PC-9 (cell line): ENCODE data around the gene KCNJ12. TPM values are rescaled to one million over a fixed set of nuclear protein-coding genes. Genes with fewer than 3 reads are reported as not detected.

Source experiments
- BruUV-seq: library from RNA; stranded (reverse); fragments of 400-500 nt; replicated peaks from 2 replicates; lab custom pipeline; 2021; lab: Mats Ljungman, UMichigan
- CTCF ChIA-PET: fragments of 300-600 bp; sonication (Branson Sonifier 250); formaldehyde crosslinking; loops from one replicate; lab custom pipeline; 2022; ENCODE audit warnings: antibody characterized with exemption; lab: Charles Lee
- POLR2A ChIA-PET: fragments of 300-600 bp; sonication (Branson Sonifier 250); formaldehyde crosslinking; loops from one replicate; lab custom pipeline; 2022; ENCODE audit warnings: antibody characterized with exemption; ENCODE audit not compliant: unreplicated experiment; lab: Charles Lee
- DNase-seq, 2 experiments: peaks; one replicate each; pipeline versions ENCODE4 v3.0.0 to v3.0.0-alpha.2; 2015 to 2022; ENCODE audit warnings: mixed read lengths in 1 of 2
- H2AFZ ChIP-seq: fragments of 200-600 bp; sonication (generic); 2 replicates; pipeline ENCODE4 v1.8.1; 2017; ENCODE audit warnings: antibody characterized with exemption
- H3F3A ChIP-seq: fragments of 200-600 bp; sonication (generic); 2 replicates; pipeline ENCODE4 v1.8.1; 2017; ENCODE audit warnings: antibody characterized with exemption, mild to moderate bottlenecking, low read depth; ENCODE audit not compliant: insufficient read depth
- H3K27ac ChIP-seq: fragments of 200-600 bp; sonication (generic); 2 replicates; pipeline ENCODE4 v1.6.1; 2016; ENCODE audit warnings: mixed run types
- H3K27me3 ChIP-seq: fragments of 200-600 bp; sonication (generic); 2 replicates; pipeline ENCODE4 v1.6.1; 2016; ENCODE audit warnings: low read depth, mixed run types; ENCODE audit not compliant: insufficient read depth
- H3K36me3 ChIP-seq: fragments of 200-600 bp; sonication (generic); 2 replicates; pipeline ENCODE4 v1.6.1; 2016; ENCODE audit warnings: low read depth, mixed run types
- H3K4me1 ChIP-seq: fragments of 200-600 bp; sonication (generic); replicated peaks from 2 replicates; pipeline ENCODE4 v1.6.1; 2016; ENCODE audit warnings: mixed run types; ENCODE audit not compliant: insufficient read depth
- H3K4me2 ChIP-seq: fragments of 200-600 bp; sonication (generic); 2 replicates; pipeline ENCODE4 v1.6.1; 2017; ENCODE audit warnings: mixed run types
- H3K4me3 ChIP-seq: fragments of 200-600 bp; sonication (generic); 2 replicates; pipeline ENCODE4 v1.6.1; 2016; ENCODE audit warnings: mixed run types
- H3K79me2 ChIP-seq: fragments of 200-600 bp; sonication (generic); 2 replicates; pipeline ENCODE4 v1.6.1; 2017; ENCODE audit warnings: low read depth, mixed run types
- H3K9me2 ChIP-seq: fragments of 200-600 bp; sonication (generic); 2 replicates; pipeline ENCODE4 v1.8.1; 2017; ENCODE audit warnings: mild to moderate bottlenecking; ENCODE audit not compliant: insufficient read depth
- H3K9me3 ChIP-seq: fragments of 200-600 bp; sonication (generic); 2 replicates; pipeline ENCODE4 v1.8.1; 2016; ENCODE audit warnings: low read depth; ENCODE audit not compliant: insufficient read depth
- H4K20me1 ChIP-seq: fragments of 200-600 bp; sonication (generic); 2 replicates; pipeline ENCODE4 v1.8.1; 2017; ENCODE audit not compliant: insufficient read depth
- CTCF ChIP-seq: fragments of 200-600 bp; sonication (generic); conservative IDR thresholded peaks from 2 replicates; pipeline ENCODE4 v1.6.1; 2017; ENCODE audit warnings: mixed run types, antibody characterized with exemption, mild to moderate bottlenecking, moderate library complexity
- EZH2 ChIP-seq: fragments of 200-600 bp; sonication (generic); IDR thresholded peaks from 2 replicates; pipeline ENCODE4 v1.8.0; 2017; ENCODE audit warnings: antibody characterized with exemption, low read depth
- intact Hi-C: fragments of 100-400 bp; cut with micrococcal nuclease; formaldehyde crosslinking; loops from one replicate; pipeline ENCODE4 v1.10.0; 2022; ENCODE audit not compliant: unreplicated experiment
- total RNA-seq: library from RNA; stranded (reverse); gene quantifications from 2 replicates; pipeline ENCODE4 v1.2.3, GENCODE V29; 2021

Gene KCNJ12
- total RNA-seq, 1 experiment from 2014 or later = 1.1 TPM

DNA sequence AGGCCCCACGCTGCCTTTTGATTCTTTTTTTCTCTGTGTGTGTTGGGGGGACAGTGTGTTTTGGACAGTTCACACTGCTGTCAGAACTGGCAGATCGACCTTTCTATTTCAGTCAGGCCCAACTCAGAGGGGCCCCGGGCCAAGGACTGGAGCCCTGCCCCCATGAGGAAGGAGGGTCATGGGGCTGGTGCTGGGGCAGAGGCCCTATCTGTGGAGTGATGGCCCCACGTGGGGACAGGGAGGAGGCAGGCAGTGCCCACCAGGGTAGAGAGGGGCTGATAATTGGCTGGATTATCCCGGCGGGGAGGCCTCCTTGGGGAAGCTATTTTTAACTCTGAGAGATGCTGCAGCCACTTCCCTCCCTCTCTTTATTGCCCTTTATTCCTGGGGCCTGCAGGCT is 5.7 kb upstream of the KCNJ12 start:
- H3K79me2 ChIP-seq = no peaks in the 10 kb centered on the region
- H3K36me3 ChIP-seq = no peaks in the 10 kb centered on the region
- no peaks in the 10 kb centered on the region for H3F3A ChIP-seq
- POLR2A ChIA-PET = no interaction called here
- no peak overlapping the region for H3K27ac ChIP-seq
- no peak overlapping the region for H2AFZ ChIP-seq
- no TSS peak for BruUV-seq
- no peaks in the 10 kb centered on the region for H3K27me3 ChIP-seq
- CTCF ChIA-PET = no interaction called here
- no peak overlapping the region for H3K4me3 ChIP-seq
- H3K4me1 ChIP-seq = 0 out of 2 replicates have a peak, but pooled peaks cover 12% of the 10 kb centered on the region
- H4K20me1 ChIP-seq = no peaks in the 10 kb centered on the region
- TF ChIP-seq CTCF = no peak
- TF ChIP-seq EZH2 = no peak
- no peaks in the 10 kb centered on the region for H3K9me2 ChIP-seq
- intact Hi-C loops = no loop called here
- no peaks in the 10 kb centered on the region for H3K9me3 ChIP-seq
- DNase-seq = no peak
- no peak overlapping the region for H3K4me2 ChIP-seq

DNA sequence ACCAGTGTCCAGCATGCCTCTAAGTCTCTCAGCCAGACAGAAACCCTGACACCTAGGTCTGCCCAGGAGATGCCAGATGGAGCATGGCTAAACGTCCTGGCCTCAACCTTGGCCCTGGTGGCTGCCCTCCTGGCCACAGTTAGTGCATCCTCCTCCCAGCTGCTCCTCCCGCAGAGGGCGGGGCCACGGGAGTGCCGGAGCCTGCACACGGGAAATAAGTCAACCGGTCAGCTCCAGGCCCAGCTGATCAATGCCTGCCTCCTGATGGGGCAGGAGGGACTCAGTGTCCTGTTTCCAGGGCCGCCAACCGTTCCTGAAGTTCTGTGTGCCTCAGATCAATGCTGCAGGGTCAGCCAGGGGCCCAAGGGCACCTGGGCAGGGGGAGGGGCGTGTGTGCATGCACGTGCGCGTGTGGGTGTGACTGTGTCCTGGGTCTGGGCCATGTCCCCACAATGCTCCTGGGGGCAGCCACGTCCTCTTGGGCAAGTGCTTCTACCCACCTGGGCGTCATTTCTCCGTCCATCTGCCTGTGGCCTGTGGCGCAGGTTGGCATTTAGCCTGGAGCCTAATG is 4.6 kb upstream of the KCNJ12 start:
- intact Hi-C loops = no loop called here
- Histone ChIP-seq H2AFZ (no peak overlapping the region), H3K36me3 (no peaks in the 10 kb centered on the region), H3K9me3 (no peaks in the 10 kb centered on the region), H3K4me1 (0 out of 2 replicates have a peak, but pooled peaks cover 12% of the 10 kb centered on the region), H3K9me2 (no peaks in the 10 kb centered on the region), H3K27me3 (no peaks in the 10 kb centered on the region), H3K79me2 (no peaks in the 10 kb centered on the region), H3K4me3 (no peak overlapping the region), H3K4me2 (no peak overlapping the region), H3K27ac (no peak overlapping the region), H4K20me1 (no peaks in the 10 kb centered on the region), H3F3A (no peaks in the 10 kb centered on the region)
- no TSS peak for BruUV-seq
- no peak for TF ChIP-seq EZH2
- no peak for TF ChIP-seq CTCF
- no peak for DNase-seq
- ChIA-PET POLR2A (interaction anchor here (0.6 kb wide), 1 partner anchor 84 kb away, joined by 3 read pairs; no protein-coding TSS in a partner anchor), CTCF (no interaction called here)

DNA sequence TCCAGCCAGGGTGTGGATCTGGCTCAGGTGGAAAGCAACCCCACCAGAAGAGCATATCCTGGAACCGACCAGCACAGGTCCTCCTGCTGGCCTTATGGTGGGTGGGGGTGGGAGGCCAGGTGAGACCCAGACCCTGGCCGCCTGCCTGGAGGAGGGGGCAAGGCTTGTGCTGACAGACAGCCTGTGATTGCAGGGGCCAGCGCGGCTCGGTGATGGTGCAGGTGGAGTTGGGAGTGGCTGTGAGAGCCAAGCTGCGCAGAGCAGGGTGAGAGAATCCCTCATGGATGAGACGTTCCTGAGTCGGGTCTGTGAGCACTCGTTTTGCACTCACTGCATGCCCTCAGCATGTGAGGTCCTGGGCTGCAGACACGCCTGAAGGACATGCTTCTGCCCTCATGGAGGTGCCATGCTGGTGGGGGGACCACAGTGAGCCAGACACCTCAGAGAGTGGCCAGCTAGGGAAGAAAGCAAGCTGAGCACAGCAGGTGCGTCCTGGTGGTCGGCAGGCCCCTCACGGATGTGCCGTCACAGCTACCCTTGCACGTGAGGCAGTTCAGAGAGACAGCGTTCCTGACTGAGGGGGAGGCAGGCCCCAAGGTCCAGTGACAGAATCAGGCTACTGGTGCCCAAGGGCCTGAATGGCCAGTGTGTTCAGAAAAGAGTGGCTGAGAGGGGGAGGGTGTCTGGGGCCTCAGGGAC is 3.8 kb upstream of the KCNJ12 start:
- Histone ChIP-seq H3K27ac (no peak overlapping the region), H3K9me2 (no peaks in the 10 kb centered on the region), H3K4me1 (peaks cover 16% of the 10 kb centered on the region; the same call in 1 of the 2 replicates), H3K4me3 (no peak overlapping the region), H3K36me3 (no peaks in the 10 kb centered on the region), H2AFZ (no peak overlapping the region), H3K4me2 (no peak overlapping the region), H3K79me2 (no peaks in the 10 kb centered on the region), H3K27me3 (no peaks in the 10 kb centered on the region), H3K9me3 (no peaks in the 10 kb centered on the region), H3F3A (no peaks in the 10 kb centered on the region), H4K20me1 (no peaks in the 10 kb centered on the region)
- DNase-seq = no peak
- TF ChIP-seq CTCF = no peak
- TF ChIP-seq EZH2 = no peak
- ChIA-PET POLR2A (no interaction called here), CTCF (no interaction called here)
- no TSS peak for BruUV-seq
- intact Hi-C loops = no loop called here
